H9 (cell line): ENCODE results near the gene TADA2B. TPM values are rescaled to one million over a fixed set of nuclear protein-coding genes. Genes with fewer than 3 reads are reported as not detected.
A peak's percentile ranks its signal among the peaks of the same experiment; 100 is the strongest.

ENCODE experiments used
- DNase-seq: peaks from one replicate; pipeline ENCODE4 v3.0.0-alpha.2; 2017
- H2AFZ ChIP-seq: one replicate; pipeline ENCODE4 v1.6.1; 2013; ENCODE audit warnings: mild to moderate bottlenecking, low read length, control low read depth, moderate library complexity
- H2AK5ac ChIP-seq: 2 replicates; pipeline ENCODE4 v1.6.1; 2013; ENCODE audit warnings: low read length, control low read depth, mixed read lengths; ENCODE audit not compliant: insufficient read length
- H2BK120ac ChIP-seq: one replicate; pipeline ENCODE4 v1.6.1; 2013; ENCODE audit warnings: low read depth, mild to moderate bottlenecking, low read length, control low read depth, inconsistent platforms; ENCODE audit not compliant: poor library complexity, severe bottlenecking
- H2BK12ac ChIP-seq: 2 replicates; pipeline ENCODE4 v1.6.1; 2013; ENCODE audit warnings: low read length, control low read depth, mixed read lengths, low read depth; ENCODE audit not compliant: insufficient read length
- H2BK15ac ChIP-seq: 2 replicates; pipeline ENCODE4 v1.6.1; 2013; ENCODE audit warnings: low read depth, low read length, control low read depth
- H2BK20ac ChIP-seq: one replicate; pipeline ENCODE4 v1.6.1; 2013; ENCODE audit warnings: low read depth, mild to moderate bottlenecking, low read length, control low read depth, inconsistent platforms; ENCODE audit not compliant: poor library complexity, severe bottlenecking
- H2BK5ac ChIP-seq: 2 replicates; pipeline ENCODE4 v1.6.1; 2013; ENCODE audit warnings: low read length, control low read depth, mixed read lengths; ENCODE audit not compliant: insufficient read length
- H3K14ac ChIP-seq: 2 replicates; pipeline ENCODE4 v1.6.1; 2013; ENCODE audit warnings: low read length, control low read depth; ENCODE audit not compliant: insufficient read depth
- H3K18ac ChIP-seq: 2 replicates; pipeline ENCODE4 v1.6.1; 2013; ENCODE audit warnings: low read depth, mild to moderate bottlenecking, mixed read lengths, low read length, control low read depth; ENCODE audit not compliant: insufficient read length
- H3K23ac ChIP-seq: 2 replicates; pipeline ENCODE4 v1.6.1; 2013; ENCODE audit warnings: low read length, control low read depth, mixed read lengths, low read depth; ENCODE audit not compliant: insufficient read length
- H3K23me2 ChIP-seq: 2 replicates; pipeline ENCODE4 v1.6.1; 2013; ENCODE audit warnings: low read depth, mild to moderate bottlenecking, mixed read lengths, low read length, control low read depth; ENCODE audit not compliant: insufficient read length, poor library complexity, severe bottlenecking
- H3K27ac ChIP-seq: 2 replicates; pipeline ENCODE4 v1.5.1; 2013; ENCODE audit warnings: low read length, control low read depth, mixed read lengths, low read depth; ENCODE audit not compliant: insufficient read length
- H3K27me3 ChIP-seq: 2 replicates; pipeline ENCODE4 v1.6.1; 2013; ENCODE audit warnings: low read length, control low read depth, inconsistent platforms; ENCODE audit not compliant: insufficient read depth
- H3K4ac ChIP-seq: 2 replicates; pipeline ENCODE4 v1.6.1; 2013; ENCODE audit warnings: low read depth, mild to moderate bottlenecking, control low read depth, inconsistent platforms, low read length, moderate library complexity
- H3K4me1 ChIP-seq: 2 replicates; pipeline ENCODE4 v1.6.1; 2013; ENCODE audit warnings: low read length, control low read depth, inconsistent platforms; ENCODE audit not compliant: insufficient read depth
- H3K4me2 ChIP-seq: 2 replicates; pipeline ENCODE4 v1.6.1; 2013; ENCODE audit warnings: low read length, control low read depth, mixed read lengths; ENCODE audit not compliant: insufficient read length, insufficient read depth
- H3K56ac ChIP-seq: 2 replicates; pipeline ENCODE4 v1.6.1; 2013; ENCODE audit warnings: low read depth, mild to moderate bottlenecking, mixed read lengths, low read length, control low read depth; ENCODE audit not compliant: insufficient read length
- H3K79me1 ChIP-seq: 2 replicates; pipeline ENCODE4 v1.6.1; 2013; ENCODE audit warnings: low read depth, mild to moderate bottlenecking, moderate library complexity, low read length, control low read depth, inconsistent platforms; ENCODE audit not compliant: insufficient read depth, poor library complexity, severe bottlenecking
- H3K79me2 ChIP-seq: 2 replicates; pipeline ENCODE4 v1.6.1; 2013; ENCODE audit warnings: low read length, control low read depth, inconsistent platforms; ENCODE audit not compliant: insufficient read depth
- H3K9ac ChIP-seq: 2 replicates; pipeline ENCODE4 v1.6.1; 2013; ENCODE audit warnings: low read length, control low read depth, mixed read lengths; ENCODE audit not compliant: insufficient read length; ENCODE audit errors: extremely low read depth
- H3K9me3 ChIP-seq: one replicate; pipeline ENCODE4 v1.6.1; 2013; ENCODE audit warnings: low read depth, low read length, inconsistent platforms; ENCODE audit not compliant: control insufficient read depth
- H3T11ph ChIP-seq: one replicate; pipeline ENCODE4 v1.6.1; 2013; ENCODE audit warnings: mild to moderate bottlenecking, low read length, control low read depth, inconsistent platforms
- H4K20me1 ChIP-seq: one replicate; pipeline ENCODE4 v1.6.1; 2013; ENCODE audit not compliant: control insufficient read depth, insufficient read length, insufficient read depth
- H4K5ac ChIP-seq: 2 replicates; pipeline ENCODE4 v1.6.1; 2013; ENCODE audit warnings: low read depth, mild to moderate bottlenecking, mixed read lengths, low read length, control low read depth; ENCODE audit not compliant: insufficient read length
- H4K8ac ChIP-seq: replicated peaks from 2 replicates; pipeline ENCODE4 v1.6.1; 2013; ENCODE audit warnings: low read length, control low read depth, mixed read lengths, low read depth; ENCODE audit not compliant: insufficient read length
- H4K91ac ChIP-seq: 2 replicates; pipeline ENCODE4 v1.6.1; 2013; ENCODE audit warnings: low read depth, mild to moderate bottlenecking, moderate library complexity, mixed read lengths, low read length, control low read depth; ENCODE audit not compliant: insufficient read length
- H3K27ac Mint-ChIP-seq, 3 experiments: 2 replicates in 2 of 3; 3 replicates in 1 of 3; pipeline ENCODE4 v1.8.0; 2020 to 2021; ENCODE audit warnings: mixed read lengths in 3 of 3, mild to moderate bottlenecking in 1 of 3, moderate library complexity in 1 of 3
- H3K27me3 Mint-ChIP-seq: 2 replicates; pipeline ENCODE4 v1.8.0; 2021; ENCODE audit warnings: low read depth, mild to moderate bottlenecking, moderate library complexity, mixed read lengths
- H3K36me3 Mint-ChIP-seq, 3 experiments: 2 replicates in 2 of 3; 3 replicates in 1 of 3; pipeline ENCODE4 v1.8.0; 2020 to 2021; ENCODE audit warnings: low read depth in 3 of 3, mixed read lengths in 3 of 3; ENCODE audit not compliant: insufficient read depth in 1 of 3
- H3K4me1 Mint-ChIP-seq, 2 experiments: 2 replicates each; pipeline ENCODE4 v1.8.0; 2020; ENCODE audit warnings: mixed read lengths in 2 of 2
- H3K4me3 Mint-ChIP-seq, 2 experiments: 2 replicates in 1 of 2; 3 replicates in 1 of 2; pipeline ENCODE4 v1.8.0; 2020 to 2021; ENCODE audit warnings: mild to moderate bottlenecking in 2 of 2, mixed read lengths in 2 of 2, moderate library complexity in 1 of 2
- H3K9me3 Mint-ChIP-seq, 2 experiments: 2 replicates in 1 of 2; 3 replicates in 1 of 2; pipeline ENCODE4 v1.8.0; 2020; ENCODE audit warnings: mild to moderate bottlenecking in 2 of 2, mixed read lengths in 2 of 2, moderate library complexity in 1 of 2
- WGBS: extraction: QIAGEN DNeasy Blood & Tissue Kit; methylation state at CpG from one replicate; pipeline ENCODE4 v1.1.7; 2013; ENCODE audit warnings: missing lambda C conversion rate, low lambda C conversion rate, mixed read lengths; ENCODE audit not compliant: insufficient read length; ENCODE audit errors: extremely low coverage; 5-methylcytosine and 5-hydroxymethylcytosine counted together
- total RNA-seq: library from RNA; stranded (reverse); gene quantifications from 2 replicates; pipeline ENCODE4 v1.2.1, GENCODE V29; 2021
- TF ChIP-seq, protein P1 (sequence below): fragments of 200-600 bp; sonication (generic); conservative IDR thresholded peaks from 3 replicates; pipeline ENCODE4 v1.8.0; 2021; ENCODE audit warnings: antibody characterized with exemption, mild to moderate bottlenecking

Gene TADA2B
- total RNA-seq, 1 experiment from 2014 or later: 14.0 TPM

DNA sequence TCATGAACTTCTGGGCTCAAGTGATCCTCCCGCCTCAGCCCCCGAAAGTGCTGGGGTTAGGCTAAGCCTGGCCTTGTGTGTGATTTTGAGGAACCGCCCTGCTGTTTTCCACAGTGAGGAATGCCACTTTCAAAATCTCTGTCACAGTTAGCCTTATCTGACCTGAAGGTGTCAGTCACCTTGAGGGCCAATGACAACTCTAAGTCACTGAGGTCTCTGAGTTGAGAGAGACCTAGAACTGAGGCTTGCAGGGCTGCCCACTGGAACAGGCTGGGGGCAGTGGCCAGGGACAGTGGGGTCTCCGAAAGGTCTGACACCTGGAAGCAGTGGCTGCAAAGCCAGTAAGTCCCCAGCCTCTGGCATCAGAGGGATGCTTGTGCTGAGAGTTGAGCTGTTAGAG is 6.1 kb downstream of the TADA2B start:
- Histone ChIP-seq H3K79me1 (peaks cover 4% of the 10 kb centered on the region), H4K91ac (no peak overlapping the region), H3K4me2 (no peak overlapping the region), H2BK120ac (no peak overlapping the region), H3K4me1 (peaks cover 3% of the 10 kb centered on the region; the same call in 1 of the 2 replicates), H2AK5ac (no peak overlapping the region), H3K4ac (no peak overlapping the region), H2BK20ac (no peak overlapping the region), H3K56ac (no peak overlapping the region), H2BK12ac (no peak overlapping the region), H2AFZ (no peak overlapping the region), H3K18ac (no peak overlapping the region), H3K27ac (no peak overlapping the region), H3K23me2 (peaks cover under 1% of the 10 kb centered on the region), H2BK15ac (no peak overlapping the region), H3K23ac (no peak overlapping the region), H3T11ph (no peak overlapping the region), H3K27me3 (no peaks in the 10 kb centered on the region), H3K9ac (no peak overlapping the region), H4K20me1 (no peaks in the 10 kb centered on the region), H3K9me3 (no peaks in the 10 kb centered on the region), H2BK5ac (no peak overlapping the region), H4K5ac (no peak overlapping the region), H3K14ac (no peak overlapping the region), H3K79me2 (peaks cover 10% of the 10 kb centered on the region), H4K8ac (no peak overlapping the region)
- Mint-ChIP-seq H3K9me3 (no peaks in the 10 kb centered on the region), H3K27me3 (peaks cover 5% of the 10 kb centered on the region), H3K36me3 (peaks cover 1 to 4% (median 4%) of the 10 kb centered on the region in 3 experiments; a peak in 6 of 7 replicates), H3K27ac (peak overlapping the region in 1 of 3 experiments; percentile 53; a peak in 2 of 7 replicates), H3K4me3 (no peak overlapping the region), H3K4me1 (peaks cover 21 to 29% of the 10 kb centered on the region in 2 experiments)
- no peak for DNase-seq
- no CpG with 5 or more reads among the region's 4 CpGs for WGBS
- TF ChIP-seq, protein P1, sequence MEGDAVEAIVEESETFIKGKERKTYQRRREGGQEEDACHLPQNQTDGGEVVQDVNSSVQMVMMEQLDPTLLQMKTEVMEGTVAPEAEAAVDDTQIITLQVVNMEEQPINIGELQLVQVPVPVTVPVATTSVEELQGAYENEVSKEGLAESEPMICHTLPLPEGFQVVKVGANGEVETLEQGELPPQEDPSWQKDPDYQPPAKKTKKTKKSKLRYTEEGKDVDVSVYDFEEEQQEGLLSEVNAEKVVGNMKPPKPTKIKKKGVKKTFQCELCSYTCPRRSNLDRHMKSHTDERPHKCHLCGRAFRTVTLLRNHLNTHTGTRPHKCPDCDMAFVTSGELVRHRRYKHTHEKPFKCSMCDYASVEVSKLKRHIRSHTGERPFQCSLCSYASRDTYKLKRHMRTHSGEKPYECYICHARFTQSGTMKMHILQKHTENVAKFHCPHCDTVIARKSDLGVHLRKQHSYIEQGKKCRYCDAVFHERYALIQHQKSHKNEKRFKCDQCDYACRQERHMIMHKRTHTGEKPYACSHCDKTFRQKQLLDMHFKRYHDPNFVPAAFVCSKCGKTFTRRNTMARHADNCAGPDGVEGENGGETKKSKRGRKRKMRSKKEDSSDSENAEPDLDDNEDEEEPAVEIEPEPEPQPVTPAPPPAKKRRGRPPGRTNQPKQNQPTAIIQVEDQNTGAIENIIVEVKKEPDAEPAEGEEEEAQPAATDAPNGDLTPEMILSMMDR: no peak
